Measurements from ENCODE around the gene CACNA1G.

Gene CACNA1G

DNA sequence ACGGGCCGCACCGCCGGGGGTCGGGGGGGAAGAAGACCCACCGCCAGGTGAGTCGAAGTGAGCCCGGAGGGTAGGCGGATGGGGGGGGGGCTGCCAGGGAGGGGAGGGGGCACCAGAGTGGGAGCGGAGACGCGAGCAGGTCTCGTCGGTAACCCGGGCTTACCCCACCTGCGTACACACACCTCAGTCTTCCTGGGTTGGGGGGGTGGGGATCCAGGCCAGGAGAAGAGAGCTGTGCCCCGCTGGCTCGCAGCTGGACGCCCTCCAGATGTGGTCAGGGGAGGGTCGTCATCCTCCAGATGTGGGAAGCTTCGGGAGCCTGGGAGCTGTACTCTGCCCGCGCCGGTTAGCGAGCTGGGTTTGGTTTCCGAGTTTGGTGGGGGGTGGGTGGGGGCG, 1.2 kb downstream of the CACNA1G start:
- Histone ChIP-seq H3K4me3 (ENCODE audit: low read depth, low read length, poor library complexity, severe bottlenecking) (no peak overlapping the region), H3K79me2 (ENCODE audit: insufficient read depth, low read length) (no peaks in the 10 kb centered on the region), H3K9me3 (ENCODE audit: low read length) (no peaks in the 10 kb centered on the region), H3K27me3 (ENCODE audit: insufficient read depth, low read length) (no peaks in the 10 kb centered on the region; the same call in 1 of the 2 replicates), H3K36me3 (ENCODE audit: insufficient read depth, low read length) (no peaks in the 10 kb centered on the region), H4K20me1 (ENCODE audit: insufficient read depth, low read length) (no peaks in the 10 kb centered on the region), H3K4me2 (ENCODE audit: low read length) (no peak overlapping the region), H3F3A (ENCODE audit: insufficient read depth, low read length) (no peaks in the 10 kb centered on the region), H3K4me1 (ENCODE audit: insufficient read depth, low read length, severe bottlenecking) (peaks cover 10% of the 10 kb centered on the region), H3K27ac (ENCODE audit: low read depth, low read length, poor library complexity, severe bottlenecking) (no peak overlapping the region), H3K9ac (ENCODE audit: low read length) (no peak overlapping the region), H2AFZ (ENCODE audit: low read length) (no peak overlapping the region), H3K9me2 (ENCODE audit: low read depth, low read length) (no peaks in the 10 kb centered on the region)
- TF ChIP-seq, protein P1, sequence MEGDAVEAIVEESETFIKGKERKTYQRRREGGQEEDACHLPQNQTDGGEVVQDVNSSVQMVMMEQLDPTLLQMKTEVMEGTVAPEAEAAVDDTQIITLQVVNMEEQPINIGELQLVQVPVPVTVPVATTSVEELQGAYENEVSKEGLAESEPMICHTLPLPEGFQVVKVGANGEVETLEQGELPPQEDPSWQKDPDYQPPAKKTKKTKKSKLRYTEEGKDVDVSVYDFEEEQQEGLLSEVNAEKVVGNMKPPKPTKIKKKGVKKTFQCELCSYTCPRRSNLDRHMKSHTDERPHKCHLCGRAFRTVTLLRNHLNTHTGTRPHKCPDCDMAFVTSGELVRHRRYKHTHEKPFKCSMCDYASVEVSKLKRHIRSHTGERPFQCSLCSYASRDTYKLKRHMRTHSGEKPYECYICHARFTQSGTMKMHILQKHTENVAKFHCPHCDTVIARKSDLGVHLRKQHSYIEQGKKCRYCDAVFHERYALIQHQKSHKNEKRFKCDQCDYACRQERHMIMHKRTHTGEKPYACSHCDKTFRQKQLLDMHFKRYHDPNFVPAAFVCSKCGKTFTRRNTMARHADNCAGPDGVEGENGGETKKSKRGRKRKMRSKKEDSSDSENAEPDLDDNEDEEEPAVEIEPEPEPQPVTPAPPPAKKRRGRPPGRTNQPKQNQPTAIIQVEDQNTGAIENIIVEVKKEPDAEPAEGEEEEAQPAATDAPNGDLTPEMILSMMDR (IDR thresholded peaks at IDR 0.05; ENCODE audit: low read length): no peak
- TF ChIP-seq EZH2 (IDR thresholded peaks at IDR 0.05; ENCODE audit: borderline replicate concordance, low read length): no peak

DNA sequence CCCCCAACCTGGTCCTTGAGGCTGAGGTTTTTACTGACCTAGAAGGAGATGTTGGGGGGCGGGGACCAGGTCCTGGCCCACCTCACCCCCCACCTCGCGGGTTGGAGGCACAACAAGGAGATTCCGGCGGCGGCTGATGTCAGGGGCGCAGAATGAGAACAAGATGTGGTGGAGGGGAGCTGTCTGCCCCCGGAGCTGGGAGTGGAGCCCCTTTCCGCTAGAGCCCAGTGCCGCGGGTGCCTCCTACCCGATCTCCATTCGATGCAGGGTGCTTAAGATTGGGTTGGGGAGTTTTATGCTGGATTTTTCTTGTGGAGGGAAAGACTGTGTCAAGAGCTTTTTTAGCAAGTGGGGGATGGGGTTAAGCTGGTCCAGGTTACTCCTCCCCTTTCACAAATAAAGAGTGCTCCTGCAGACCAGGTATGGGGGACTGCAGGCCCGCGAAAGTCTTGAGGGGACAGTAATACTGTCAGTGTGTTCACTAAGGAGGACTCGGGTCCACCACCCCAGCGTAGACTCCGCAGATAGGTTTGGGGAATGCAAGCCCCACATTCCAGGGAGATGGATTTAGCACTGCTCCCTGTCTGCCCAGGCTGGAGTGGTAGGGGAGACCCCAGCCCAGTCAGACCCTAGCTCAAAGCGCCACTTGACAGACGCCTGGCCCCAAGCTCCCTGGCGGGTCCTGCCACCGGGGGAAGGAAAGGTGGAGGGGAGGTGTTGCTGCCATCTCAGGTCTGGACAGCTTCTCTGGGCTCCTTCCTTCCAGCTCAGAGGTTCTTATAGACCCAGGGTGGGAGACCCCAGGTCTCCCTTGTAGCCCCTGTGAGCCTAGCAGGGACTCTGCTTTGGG, 2.0 kb downstream of the CACNA1G start:
- TF ChIP-seq EZH2 (IDR thresholded peaks at IDR 0.05; ENCODE audit: borderline replicate concordance, low read length): no peak
- TF ChIP-seq, protein P1 (IDR thresholded peaks at IDR 0.05; ENCODE audit: low read length): no peak
- H3K79me2 ChIP-seq (ENCODE audit: insufficient read depth, low read length): no peaks in the 10 kb centered on the region
- no peak overlapping the region for H3K4me2 ChIP-seq (ENCODE audit: low read length)
- no peaks in the 10 kb centered on the region for H3K9me3 ChIP-seq (ENCODE audit: low read length)
- H3K36me3 ChIP-seq (ENCODE audit: insufficient read depth, low read length): no peaks in the 10 kb centered on the region
- no peak overlapping the region for H3K9ac ChIP-seq (ENCODE audit: low read length)
- no peaks in the 10 kb centered on the region for H4K20me1 ChIP-seq (ENCODE audit: insufficient read depth, low read length)
- H2AFZ ChIP-seq (ENCODE audit: low read length): no peak overlapping the region
- H3K4me1 ChIP-seq (ENCODE audit: insufficient read depth, low read length, severe bottlenecking): peaks cover 10% of the 10 kb centered on the region
- H3K4me3 ChIP-seq (ENCODE audit: low read depth, low read length, poor library complexity, severe bottlenecking): no peak overlapping the region
- H3K9me2 ChIP-seq (ENCODE audit: low read depth, low read length): no peaks in the 10 kb centered on the region
- no peaks in the 10 kb centered on the region for H3F3A ChIP-seq (ENCODE audit: insufficient read depth, low read length)
- no peaks in the 10 kb centered on the region; the same call in 1 of the 2 replicates for H3K27me3 ChIP-seq (ENCODE audit: insufficient read depth, low read length)
- no peak overlapping the region for H3K27ac ChIP-seq (ENCODE audit: low read depth, low read length, poor library complexity, severe bottlenecking)

DNA sequence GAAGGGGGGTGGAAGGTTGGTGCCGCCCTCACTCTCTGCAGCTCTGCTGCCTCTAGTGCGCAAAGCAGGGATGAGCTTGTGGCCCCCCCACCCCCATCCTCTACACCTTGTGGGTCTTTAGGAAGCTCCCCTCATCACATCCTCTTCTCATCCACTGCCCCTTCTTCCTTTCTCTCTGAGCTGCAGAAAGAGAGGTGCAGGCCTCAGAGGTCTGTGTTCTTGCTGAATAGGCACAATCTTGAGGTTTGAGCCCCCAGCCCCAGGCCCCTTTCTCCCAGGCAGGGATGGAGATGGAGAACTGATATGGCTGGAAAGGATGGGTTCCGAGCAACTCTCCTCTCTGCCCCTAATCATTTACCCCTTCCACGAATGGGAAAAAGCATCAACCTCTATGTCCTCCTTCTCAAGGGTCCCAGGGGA, 2.6 kb downstream of the CACNA1G start:
- Histone ChIP-seq H3K9me2 (ENCODE audit: low read depth, low read length) (no peaks in the 10 kb centered on the region), H3F3A (ENCODE audit: insufficient read depth, low read length) (no peaks in the 10 kb centered on the region), H3K9ac (ENCODE audit: low read length) (no peak overlapping the region), H3K27ac (ENCODE audit: low read depth, low read length, poor library complexity, severe bottlenecking) (no peak overlapping the region), H2AFZ (ENCODE audit: low read length) (no peak overlapping the region), H3K4me2 (ENCODE audit: low read length) (no peak overlapping the region), H3K9me3 (ENCODE audit: low read length) (no peaks in the 10 kb centered on the region), H3K36me3 (ENCODE audit: insufficient read depth, low read length) (no peaks in the 10 kb centered on the region), H3K79me2 (ENCODE audit: insufficient read depth, low read length) (no peaks in the 10 kb centered on the region), H3K4me1 (ENCODE audit: insufficient read depth, low read length, severe bottlenecking) (peaks cover 10% of the 10 kb centered on the region), H3K27me3 (ENCODE audit: insufficient read depth, low read length) (no peaks in the 10 kb centered on the region; the same call in 1 of the 2 replicates), H3K4me3 (ENCODE audit: low read depth, low read length, poor library complexity, severe bottlenecking) (no peak overlapping the region), H4K20me1 (ENCODE audit: insufficient read depth, low read length) (no peaks in the 10 kb centered on the region)
- TF ChIP-seq, protein P1 (IDR thresholded peaks at IDR 0.05; ENCODE audit: low read length): no peak
- TF ChIP-seq EZH2 (IDR thresholded peaks at IDR 0.05; ENCODE audit: borderline replicate concordance, low read length): no peak
